ENCODE measurements around the gene UBFD1.
"Not testable (repeated sequence)": the region's sequence is repeated elsewhere in the genome, so short reads cannot be mapped to it uniquely, and the experiment has no call there.

The UBFD1 gene

DNA sequence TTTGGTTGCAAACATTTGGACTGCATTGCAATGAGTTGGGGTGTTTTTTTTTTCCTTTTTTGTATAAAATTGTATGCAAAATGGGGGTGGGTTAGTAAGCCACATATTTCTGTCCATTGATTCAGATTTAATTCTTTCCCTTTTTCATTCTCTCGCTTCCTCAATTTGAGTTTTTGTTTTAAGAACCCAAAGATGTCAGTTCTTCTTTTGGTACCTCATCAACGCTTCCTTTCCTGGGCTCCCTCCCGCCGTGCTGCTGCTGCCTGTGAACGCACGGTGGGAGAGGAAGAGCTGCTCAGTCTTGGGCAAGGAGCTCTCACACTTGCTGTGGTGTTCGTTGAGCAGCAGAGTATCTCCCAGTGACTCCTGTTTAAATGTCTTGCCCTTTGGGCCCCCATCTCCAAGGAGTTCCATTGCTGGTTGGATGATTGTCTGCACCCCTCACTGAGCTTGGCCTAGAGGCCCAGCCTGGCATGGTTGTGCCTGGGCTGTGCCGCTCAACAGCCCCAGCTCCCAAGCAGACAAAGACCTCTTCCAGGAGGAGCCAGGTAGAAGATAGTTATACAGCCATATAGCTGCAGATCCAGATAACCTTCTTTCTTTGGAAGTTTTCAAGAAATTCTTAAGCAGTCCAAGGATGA is 13.6 kb downstream of the UBFD1 start:
- DNase-seq = peak; percentile 50 to 53

DNA sequence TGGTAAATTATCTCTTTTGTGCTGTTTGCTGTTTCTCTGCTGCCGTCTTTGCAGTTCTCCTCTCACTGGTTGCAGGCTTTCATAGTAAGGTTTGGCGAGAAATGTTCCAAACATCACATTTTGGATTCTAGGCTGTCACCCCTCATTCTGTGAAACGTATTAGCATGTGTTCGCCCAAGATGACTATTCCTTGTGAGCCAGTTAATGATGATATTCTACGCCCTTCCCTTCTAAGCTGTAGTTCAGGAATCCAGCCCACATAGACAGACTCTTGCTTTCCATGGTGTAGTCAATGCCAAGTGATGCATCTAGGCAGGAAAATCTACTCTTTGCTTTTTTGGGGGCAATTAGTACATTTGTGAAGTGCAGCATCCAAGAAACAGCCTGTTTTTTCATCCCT is 14.4 kb downstream of the UBFD1 start:
- DNase-seq = no peak

DNA sequence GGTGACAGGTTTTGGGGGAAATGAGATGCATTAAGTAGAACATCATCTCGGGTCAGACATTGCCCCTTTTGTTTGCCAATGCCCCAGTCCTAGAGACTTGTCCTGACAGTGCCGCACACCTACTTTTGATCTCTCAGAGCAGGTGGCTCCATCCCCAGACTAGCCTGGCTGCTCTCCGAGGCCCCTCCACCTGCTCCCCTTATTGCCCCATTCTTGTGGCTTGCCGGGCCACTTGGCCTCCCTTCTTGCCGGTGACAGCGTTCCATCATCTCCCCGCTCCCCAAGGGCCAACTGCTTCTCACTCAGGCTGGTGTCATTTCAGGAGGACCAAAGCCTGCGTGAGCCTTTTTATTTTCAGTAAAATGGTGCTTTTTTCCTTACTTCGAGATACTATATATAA is 14.9 kb downstream of the UBFD1 start:
- no peak for DNase-seq

DNA sequence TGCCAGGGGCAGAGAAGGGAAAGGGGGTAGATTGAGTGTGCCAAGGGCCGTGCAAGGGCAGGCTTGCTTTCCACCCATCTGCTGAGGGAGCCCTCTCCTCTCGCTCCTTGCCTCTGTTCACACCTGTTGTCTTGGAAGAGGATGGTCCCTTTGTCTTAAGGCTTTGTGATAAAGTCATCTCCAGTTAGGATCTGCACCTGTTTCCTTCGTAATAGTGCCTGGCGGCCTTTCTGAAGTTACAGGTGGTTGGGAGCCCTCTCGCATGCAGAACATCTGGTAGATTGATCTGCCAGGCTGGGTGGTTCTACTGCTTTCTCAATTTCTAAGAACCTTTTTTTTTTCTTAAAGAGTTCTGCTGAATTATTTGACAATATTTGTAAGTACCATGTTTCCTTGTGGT is 16.3 kb downstream of the UBFD1 start:
- no peak for DNase-seq

DNA sequence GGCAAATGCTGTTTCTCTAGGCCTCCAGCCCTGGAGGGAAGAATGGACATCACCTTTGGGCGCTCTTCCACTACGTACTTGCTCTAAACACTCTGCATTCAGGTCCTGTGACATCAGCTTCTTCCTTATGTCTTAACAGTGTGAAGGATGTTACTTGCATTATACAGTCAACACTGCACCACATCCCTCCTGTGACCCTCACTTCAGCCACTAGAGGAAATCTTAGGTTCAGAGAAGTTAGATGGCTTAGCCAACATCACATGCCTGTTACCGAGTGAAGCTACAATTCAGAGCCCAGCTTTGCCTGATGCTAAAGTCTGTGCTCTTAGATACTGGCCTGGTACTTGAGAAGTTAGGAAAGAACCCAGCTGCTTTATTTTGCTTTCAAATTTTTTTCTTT is 18.3 kb downstream of the UBFD1 start:
- DNase-seq = no peak

DNA sequence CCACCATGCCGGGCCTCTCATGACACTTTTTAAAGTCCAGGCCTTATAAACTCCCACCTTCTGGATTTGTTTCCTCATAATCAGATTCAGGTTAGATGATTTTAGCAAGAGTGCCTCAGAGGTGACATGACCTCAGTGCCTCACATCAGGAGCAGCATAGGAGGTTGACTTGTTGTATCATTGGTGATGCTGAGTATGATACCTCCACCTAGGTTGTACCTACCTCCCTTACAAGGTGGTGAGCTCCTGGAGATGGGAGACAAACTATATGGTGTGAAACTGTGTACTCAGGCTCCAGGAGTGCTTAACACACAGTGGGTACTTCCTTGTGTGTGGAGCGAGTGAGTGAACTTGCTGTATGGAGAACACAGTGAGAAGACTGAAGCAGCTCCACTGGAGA is 20.0 kb downstream of the UBFD1 start:
- DNase-seq = no peak

DNA sequence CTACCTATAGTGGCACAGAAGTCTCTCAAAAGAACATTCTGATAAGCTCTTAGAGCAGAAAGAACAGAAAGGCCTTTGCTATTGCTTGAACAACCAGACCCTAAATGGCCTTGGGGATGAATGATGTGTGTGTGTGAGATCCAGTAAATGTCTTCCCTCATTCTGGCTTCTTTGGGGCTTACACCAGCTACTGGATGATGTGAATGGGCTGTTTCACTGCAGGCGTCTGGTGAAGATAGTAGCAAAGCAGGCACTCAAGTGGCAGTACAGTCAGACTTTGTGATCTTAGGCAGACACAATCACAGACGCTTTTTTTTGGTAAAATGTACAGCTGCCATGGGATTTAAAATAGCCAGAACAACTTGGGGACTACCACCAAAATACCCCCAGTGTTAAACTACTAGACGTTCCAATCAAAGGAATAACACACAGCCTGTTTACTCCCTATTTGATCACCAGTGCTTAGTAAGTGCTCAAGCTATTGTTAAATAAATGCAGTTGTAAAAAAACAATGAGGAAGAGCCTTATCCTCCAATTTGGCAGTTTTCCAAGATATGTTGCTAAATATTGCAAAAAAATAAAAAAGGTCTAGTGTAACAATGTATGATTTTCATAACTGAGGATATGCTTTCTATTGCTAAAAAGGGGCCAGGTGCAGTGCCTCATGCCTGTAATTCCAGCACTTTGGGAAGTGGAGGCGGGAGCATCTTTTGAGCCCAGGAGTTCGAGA is 20.7 kb downstream of the UBFD1 start:
- no peak for DNase-seq

DNA sequence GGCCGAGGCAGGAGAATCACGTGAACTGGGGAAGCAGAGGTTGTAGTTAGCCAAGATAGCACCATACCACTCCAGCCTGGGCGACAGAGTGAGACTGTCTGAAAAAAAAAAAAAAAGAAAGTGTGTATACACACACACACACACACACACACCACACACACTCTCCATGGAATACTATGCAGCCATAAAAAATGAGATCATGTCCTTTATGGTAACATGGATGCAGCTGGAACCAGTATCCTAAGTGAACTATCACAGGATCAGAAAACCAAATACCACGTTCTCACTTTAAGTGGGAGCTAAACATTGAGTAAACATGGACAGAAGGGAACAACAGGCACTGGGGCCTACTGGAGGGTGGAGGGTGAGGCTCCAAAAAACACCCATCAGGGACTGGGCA is 21.8 kb downstream of the UBFD1 start:
- no peak for DNase-seq

DNA sequence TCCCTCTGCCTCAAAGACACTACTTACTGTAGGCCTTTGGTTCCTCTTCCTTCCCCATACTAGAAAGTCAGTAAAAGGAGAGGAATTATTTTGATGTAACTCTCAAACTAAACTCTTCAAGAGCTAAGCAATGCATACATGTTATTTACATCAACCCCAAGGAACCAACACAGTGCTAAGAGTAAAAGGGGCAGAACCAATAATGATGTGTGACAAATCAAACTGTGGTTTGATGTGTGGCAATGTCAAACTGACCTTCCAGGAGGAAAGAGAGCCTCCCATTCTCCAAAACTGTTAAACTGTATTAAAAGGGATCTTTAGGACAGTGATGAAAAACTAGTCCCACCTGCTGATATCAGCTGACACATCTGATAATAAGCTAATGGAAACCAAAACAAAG is 22.9 kb downstream of the UBFD1 start:
- no peak for DNase-seq

DNA sequence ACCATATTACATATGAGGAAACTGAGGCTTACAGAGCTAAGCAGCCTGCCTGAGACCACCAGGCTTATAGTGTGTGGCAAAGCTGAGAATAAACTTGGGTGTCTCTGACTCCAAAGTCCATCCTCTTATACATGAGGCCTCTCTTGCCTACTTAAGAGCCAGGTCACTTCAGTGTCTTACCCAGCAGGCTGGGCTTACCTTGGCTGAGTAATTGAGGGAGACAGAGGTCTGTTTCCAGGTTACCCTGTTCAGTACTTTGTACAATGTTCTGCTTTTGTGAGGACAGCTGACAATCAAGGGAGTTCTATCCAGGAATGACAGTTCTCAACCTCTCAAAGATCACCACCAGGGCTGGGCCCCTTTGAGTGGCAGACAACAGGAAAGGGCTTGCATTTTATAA is 24.2 kb downstream of the UBFD1 start:
- no peak for DNase-seq

DNA sequence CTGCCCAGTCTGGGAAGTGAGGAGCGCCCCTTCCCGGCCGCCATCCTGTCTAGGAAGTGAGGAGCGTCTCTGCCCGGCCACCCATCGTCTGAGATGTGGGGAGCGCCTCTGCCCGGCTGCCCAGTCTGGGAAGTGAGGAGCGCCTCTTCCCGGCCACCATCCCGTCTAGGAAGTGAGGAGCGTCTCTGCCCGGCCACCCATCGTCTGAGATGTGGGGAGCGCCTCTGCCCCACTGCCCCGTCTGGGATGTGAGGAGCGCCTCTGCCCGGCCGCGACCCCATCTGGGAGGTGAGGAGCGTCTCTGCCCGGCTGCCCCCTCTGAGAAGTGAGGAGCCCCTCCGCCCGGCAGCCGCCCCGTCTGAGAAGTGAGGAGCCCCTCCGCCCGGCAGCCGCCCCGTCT is 25.7 kb downstream of the UBFD1 start:
- not testable (repeated sequence) for DNase-seq

DNA sequence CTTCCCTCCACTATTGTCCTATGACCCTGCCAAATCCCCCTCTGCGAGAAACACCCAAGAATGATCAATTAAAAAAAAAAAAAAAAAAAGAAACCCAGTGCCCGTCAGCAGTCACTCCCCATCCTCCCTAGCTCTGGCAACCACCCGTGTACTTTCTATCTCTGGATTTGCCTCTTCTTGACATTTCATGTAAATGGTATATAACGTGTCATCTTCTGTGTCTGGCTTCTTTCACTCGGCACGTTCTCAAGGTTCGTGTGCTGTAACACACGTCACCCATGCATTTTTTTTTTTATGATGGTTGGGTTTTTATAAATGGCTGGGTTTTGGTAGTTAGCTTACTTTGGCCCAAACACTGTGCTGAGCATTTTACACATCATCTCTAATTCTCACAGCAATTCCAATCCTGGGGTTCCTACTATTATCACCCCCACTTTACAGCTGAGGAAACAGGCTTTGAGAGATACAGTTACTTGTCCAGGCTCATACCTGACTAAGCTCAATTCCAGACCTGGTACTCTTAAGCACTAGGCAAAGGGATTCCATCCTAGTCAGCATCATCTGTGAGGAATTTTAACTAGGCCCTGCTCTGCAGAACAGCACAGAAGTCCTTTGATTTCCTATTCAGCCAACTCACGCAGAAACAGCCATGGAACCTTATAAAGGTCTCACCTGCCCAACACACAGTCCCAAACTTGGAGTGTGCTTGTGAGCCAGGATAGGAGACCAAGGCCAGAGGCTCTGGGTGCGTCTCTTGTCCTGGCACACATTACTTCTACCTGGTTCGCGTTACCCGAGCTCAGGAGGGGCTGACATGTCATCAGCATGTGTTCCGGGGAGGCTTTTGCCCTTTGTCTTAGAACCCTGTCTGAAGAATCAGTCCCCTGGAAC is 26.9 kb downstream of the UBFD1 start:
- DNase-seq = no peak

DNA sequence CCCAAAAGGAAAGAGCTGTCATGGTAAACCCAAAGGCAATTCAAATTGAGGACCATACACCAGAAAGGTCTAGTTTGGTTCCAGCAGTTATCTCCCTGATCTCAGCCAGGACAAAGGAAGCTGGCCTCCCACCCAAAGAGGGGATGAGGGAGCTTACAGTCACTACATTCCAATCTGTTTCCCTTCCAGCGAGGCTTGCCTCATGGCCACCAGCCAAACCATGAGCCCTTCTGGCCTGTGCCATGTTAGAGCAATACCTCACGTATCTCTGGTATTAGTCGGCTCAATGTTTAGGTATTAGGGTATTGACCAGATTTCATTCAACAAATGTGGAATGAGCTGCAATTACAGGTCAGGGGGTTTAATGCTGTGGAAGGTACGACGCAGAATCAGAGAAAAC is 30.2 kb downstream of the UBFD1 start:
- DNase-seq = no peak

DNA sequence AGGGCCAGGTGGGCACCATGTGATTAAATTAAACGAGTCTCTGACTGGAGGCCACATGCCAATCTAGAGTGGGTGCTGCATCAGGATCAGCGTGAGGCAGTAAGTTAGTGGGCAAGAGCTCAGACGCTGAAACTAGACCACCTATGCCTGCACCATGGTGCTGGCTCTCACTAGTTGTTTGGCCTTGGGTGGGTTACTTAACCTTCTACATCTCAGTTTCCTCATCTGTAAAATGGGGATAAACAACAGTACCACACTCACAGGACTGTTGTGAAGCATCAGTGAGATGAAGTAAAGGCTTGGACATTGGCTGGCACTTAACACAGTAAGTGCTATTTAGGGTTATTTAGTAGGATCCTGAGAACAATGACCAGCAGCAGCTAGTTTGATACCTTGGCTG is 32.7 kb downstream of the UBFD1 start:
- no peak for DNase-seq

DNA sequence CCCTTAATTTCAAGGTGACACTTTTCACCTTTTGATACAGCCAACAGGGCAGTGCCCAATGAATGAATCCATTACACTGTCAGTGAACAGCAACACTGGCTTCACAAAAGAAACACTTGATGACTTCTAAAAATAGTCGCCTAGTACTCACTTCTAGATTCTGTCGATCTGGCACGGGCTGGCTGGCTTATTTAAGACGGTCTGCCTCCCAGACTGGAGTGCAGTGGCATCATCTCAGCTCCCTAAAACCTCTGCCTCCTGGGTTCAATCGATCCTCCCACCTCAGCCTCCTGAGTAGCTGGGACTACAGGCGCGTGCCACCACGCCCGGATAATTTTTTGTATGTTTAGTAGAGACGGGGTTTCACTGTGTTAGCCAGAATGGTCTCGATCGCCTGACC is 36.7 kb downstream of the UBFD1 start:
- no peak for DNase-seq

DNA sequence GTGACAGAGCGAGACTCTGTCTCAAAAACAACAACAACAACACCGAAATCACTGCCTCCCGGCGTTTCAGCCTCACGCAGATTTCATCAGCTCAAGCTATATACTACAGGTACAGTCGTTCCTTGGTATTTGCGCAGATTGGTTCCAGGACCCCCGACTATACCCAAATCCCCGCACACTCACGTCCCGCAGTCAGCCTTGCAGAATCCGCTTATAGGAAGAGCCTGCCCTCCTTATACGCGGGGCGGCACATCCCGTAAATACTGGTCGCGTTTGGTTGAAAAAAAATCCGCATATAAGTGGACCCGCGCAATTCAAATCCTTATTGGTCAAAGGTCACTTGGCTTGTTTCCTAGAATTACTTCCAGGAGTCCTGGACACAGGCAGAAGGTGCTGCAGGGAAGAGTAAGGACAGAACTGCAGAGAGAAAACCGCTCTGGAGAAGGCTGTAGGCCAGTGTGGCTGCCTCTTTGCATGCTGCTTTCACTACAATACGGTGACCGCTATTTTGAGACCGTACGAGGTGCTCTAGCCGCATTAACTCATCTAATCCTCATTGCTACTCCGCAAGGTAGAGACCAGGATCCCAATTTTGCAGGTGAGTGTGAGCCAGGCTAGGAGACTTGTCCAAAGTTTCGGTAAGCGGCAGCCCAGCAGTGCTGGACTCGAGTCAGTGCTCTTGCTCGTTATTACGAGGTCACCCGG is 37.9 kb downstream of the UBFD1 start:
- no peak for DNase-seq

DNA sequence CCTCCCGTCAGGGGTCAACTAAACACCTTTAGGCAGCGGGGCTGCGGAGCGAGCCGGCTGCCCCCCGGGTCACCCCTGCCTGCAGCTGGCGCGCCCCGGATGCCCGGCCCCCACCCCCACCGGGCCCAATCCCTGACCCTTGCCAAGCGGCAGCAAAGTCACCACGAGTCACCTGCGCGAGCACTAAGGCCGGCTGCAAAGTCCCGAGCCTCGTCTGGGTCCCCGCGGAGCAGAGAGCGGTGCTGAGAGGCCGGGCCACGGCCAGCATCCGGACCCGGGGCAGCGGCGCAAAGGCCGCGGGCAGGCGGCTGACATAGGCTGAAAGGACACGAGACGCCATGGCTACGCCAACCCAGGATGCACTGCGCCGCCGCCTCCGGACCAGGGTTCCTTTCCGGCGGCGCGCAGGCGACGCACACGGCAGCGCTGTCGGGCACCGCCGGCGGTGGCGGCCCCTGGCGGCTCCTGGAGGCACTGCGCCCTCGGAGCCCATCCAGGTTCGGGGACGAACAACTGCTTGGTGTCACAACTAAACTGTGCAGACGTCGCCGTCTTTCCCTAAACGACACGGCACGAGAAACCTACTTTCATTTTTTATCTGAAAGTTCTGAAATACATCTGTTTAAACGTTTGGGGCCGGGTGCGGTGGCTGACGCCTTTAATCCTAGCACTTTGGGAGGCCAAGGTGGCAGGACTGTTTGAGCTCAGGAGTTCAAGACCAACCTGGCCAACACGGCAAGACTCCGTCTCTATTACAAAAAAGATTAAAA is 38.6 kb downstream of the UBFD1 start, which contains the start of gene NDUFAB1:
Gene NDUFAB1, minus strand, starts transcription at position 366 of the 770 bp plus-strand sequence. Its CDS starts 26 bp downstream, at position 340.
- peak; percentile 57 to 59 for DNase-seq

DNA sequence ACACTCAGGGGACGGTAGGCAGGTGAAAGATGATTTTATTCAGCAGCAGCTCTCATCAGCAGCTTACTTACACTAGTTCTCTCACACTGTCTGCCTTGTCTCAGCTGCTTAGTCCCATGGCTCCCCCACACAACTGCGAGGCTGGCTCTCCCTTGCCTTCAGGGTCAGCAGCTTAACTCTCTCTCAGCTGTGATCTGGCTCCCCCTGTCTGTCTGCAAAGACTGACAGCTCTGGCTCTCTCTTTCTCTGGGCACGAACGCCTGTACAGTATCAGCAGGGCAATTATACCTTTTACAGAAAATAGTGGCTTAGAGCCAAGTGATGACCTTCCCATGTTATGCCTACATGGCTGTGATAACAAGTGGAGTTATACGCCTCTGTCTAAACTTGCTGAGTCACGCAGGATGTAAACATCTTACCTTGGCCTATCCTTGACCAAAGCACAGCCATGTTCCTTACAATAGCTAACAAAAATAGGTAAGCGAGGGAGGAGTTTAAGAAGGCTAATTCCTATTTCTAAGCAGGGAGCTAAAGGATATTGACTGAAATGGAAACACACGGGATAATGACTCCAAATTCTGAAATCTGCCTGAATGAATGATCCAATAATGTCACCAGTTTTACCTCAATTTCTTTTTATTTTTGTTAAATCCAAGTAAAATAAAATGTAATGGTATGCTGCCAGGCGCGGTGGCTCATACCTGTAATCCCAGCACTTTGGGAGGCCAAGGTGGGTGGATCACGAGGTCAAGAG is 39.7 kb downstream of the UBFD1 start:
- peak; percentile 49 to 53 for DNase-seq

DNA sequence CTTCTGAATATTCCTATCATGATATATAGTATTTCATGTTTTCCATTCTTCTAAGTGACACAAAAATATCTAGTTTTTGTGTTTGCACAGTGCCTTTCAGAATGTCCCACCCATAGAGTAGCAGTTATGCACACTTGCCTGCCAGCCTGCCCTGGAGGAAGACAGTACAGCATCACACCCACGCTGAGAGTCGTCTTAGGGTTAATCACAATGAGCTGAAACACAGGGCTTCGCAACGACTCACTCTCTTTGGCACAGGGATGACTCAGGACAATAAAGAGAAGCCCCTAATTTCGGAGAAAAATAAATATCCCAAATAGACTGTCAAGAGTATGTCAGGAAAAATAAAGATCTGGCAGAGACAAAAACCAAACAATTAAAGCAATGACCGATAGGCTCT is 50.2 kb downstream of the UBFD1 start:
- DNase-seq = no peak

DNA sequence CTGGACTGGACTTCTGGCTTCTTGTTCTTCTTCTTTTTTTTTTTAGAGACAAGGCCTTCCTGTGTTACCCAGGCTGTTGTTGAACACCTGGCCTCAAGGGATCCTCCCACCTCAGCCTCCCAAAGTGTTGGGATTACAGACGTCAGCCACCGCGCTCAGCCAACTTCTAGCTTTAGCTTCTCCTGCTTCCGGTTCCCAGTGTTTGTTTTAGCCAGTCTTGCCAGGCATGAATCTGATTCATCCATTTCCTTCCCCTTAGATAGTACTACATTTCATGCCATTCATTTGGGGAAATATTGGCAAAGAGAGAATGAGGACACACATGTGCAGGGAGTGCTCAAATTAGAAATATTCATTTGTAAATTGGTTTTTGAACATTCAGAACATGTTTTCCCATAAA is 50.7 kb downstream of the UBFD1 start:
- no peak for DNase-seq

DNA sequence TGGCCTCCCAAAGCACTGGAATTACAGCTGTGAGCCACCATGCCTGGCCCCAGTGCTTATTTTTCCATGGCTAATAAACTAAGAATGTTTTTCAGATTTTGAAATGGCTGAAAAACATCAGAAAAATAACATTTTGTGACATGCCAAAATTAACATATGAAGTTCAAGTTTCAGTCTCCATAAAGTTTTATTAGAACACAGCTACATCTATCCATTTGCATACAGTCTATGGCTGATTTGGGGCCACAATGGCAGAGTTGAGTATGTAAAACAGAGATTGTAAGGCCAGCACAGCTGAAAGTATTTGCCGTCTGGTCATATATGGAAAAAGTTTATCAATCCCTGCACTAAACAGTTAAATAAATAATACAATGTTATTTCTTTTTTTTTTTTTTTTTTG is 52.4 kb downstream of the UBFD1 start:
- DNase-seq = no peak

DNA sequence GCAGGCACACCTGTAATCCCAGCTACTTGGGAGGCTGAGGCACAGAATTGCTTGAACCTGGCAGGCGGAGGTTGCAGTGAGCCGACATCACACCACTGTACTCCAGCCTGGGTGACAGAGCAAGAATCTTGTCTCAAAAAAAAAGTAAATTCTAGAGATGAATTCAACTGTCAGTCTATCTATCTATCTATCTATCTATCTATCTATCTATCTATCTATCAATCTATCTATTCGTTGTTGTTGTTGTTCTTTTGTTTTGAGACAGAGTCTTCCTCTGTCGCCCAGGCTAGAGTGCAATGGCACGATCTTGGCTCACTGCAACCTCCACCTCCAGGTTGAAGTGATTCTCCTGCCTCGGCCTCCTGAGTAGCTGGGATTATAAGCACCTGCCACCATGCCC is 53.4 kb downstream of the UBFD1 start:
- not testable (repeated sequence) for DNase-seq
